Suprapubic skin (tissue), 4 donors: ENCODE results near the gene PTPRN2. TPM values are rescaled to one million over a fixed set of nuclear protein-coding genes. Genes with fewer than 3 reads are reported as not detected.

Source experiments
- DNase-seq, 2 donors: peaks; one replicate each; pipeline ENCODE4 v3.0.0-alpha.2; 2019; ENCODE audit warnings: low spot score in 2 of 2
- H3K27ac ChIP-seq: fragments of 200-600 bp; sonication (generic); one replicate; pipeline ENCODE4 v1.5.1; 2019
- H3K27me3 ChIP-seq: fragments of 200-600 bp; sonication (generic); one replicate; pipeline ENCODE4 v1.5.1; 2019
- H3K36me3 ChIP-seq: fragments of 200-600 bp; sonication (generic); one replicate; pipeline ENCODE4 v1.5.1; 2019
- H3K4me1 ChIP-seq: fragments of 200-600 bp; sonication (generic); one replicate; pipeline ENCODE4 v1.5.1; 2019
- H3K4me3 ChIP-seq: fragments of 200-600 bp; sonication (generic); one replicate; pipeline ENCODE4 v1.5.1; 2019; ENCODE audit warnings: mild to moderate bottlenecking
- H3K9me3 ChIP-seq: fragments of 200-600 bp; sonication (generic); one replicate; pipeline ENCODE4 v1.5.1; 2019
- CTCF ChIP-seq, 2 donors: fragments of 200-600 bp in 1 of 2; fragments of 450-650 bp in 1 of 2; sonication (generic) in 1 of 2; IDR thresholded peaks; one replicate each; pipeline ENCODE4 v1.5.1; 2016 to 2019; ENCODE audit warnings: antibody characterized with exemption in 2 of 2, mild to moderate bottlenecking in 1 of 2, moderate library complexity in 1 of 2
- EP300 ChIP-seq: sonication (generic); formaldehyde crosslinking; IDR thresholded peaks from one replicate; pipeline ENCODE4 v1.6.1; 2017; ENCODE audit warnings: antibody characterized with exemption
- POLR2A ChIP-seq, 2 donors: fragments of 450-650 bp; IDR thresholded peaks; one replicate each; pipeline ENCODE4 v1.6.1; 2017; ENCODE audit warnings: antibody characterized with exemption in 2 of 2, mild to moderate bottlenecking in 2 of 2, moderate library complexity in 2 of 2
- POLR2AphosphoS5 ChIP-seq, 3 donors: sonication (generic); formaldehyde crosslinking; IDR thresholded peaks; one replicate each; pipeline ENCODE4 v1.6.1; 2017; ENCODE audit warnings: antibody characterized with exemption in 3 of 3
- WGBS: methylation state at CpG from one replicate; pipeline ENCODE4 v1.1.5; 2018; 5-methylcytosine and 5-hydroxymethylcytosine counted together
- total RNA-seq, 4 donors: library from RNA; depleted of rRNA; stranded (reverse); fragments of >200 nt; gene quantifications; one replicate each; pipeline ENCODE4 v1.1.0, GENCODE V29; 2016

The PTPRN2 gene
- total RNA-seq, 4 donors from 2014 or later: 0.23 to 1.8 (median 1.3) TPM

- no peaks in the 10 kb centered on the region for H3K27me3 ChIP-seq
- H3K4me1 ChIP-seq: no peaks in the 10 kb centered on the region
- H3K4me3 ChIP-seq: no peak overlapping the region
- DNase-seq: no peak
- no peaks in the 10 kb centered on the region for H3K36me3 ChIP-seq
- H3K27ac ChIP-seq: no peak overlapping the region
- TF ChIP-seq CTCF (IDR thresholded peaks at IDR 0.05) (no peak), EP300 (no peak), POLR2A (IDR thresholded peaks at IDR 0.05) (no peak), POLR2AphosphoS5 (IDR thresholded peaks at IDR 0.05) (no peak)
- 71% methylated on average over 6 of the region's 17 CpGs for WGBS
- no peaks in the 10 kb centered on the region for H3K9me3 ChIP-seq
These were observed 523.6 kb downstream of the PTPRN2 start for GRCh38 chr7:158063850-158064610.

GRCh38 chr7:158062661-158063060 lies 525.0 kb downstream of the PTPRN2 start:
- Histone ChIP-seq H3K27me3 (no peaks in the 10 kb centered on the region), H3K4me3 (no peak overlapping the region), H3K36me3 (no peaks in the 10 kb centered on the region), H3K27ac (no peak overlapping the region), H3K4me1 (no peaks in the 10 kb centered on the region), H3K9me3 (no peaks in the 10 kb centered on the region)
- DNase-seq: no peak
- TF ChIP-seq EP300 (no peak), POLR2A (IDR thresholded peaks at IDR 0.05) (no peak), CTCF (IDR thresholded peaks at IDR 0.05) (no peak), POLR2AphosphoS5 (IDR thresholded peaks at IDR 0.05) (no peak)
- WGBS: 100% methylated on average over 1 of the region's 20 CpGs

- 87% methylated on average over 15 of the region's 24 CpGs for WGBS
- no peak overlapping the region for H3K27ac ChIP-seq
- H3K27me3 ChIP-seq: no peaks in the 10 kb centered on the region
- no peak for TF ChIP-seq POLR2A (IDR thresholded peaks at IDR 0.05)
- no peaks in the 10 kb centered on the region for H3K9me3 ChIP-seq
- H3K4me3 ChIP-seq: no peak overlapping the region
- H3K36me3 ChIP-seq: no peaks in the 10 kb centered on the region
- no peaks in the 10 kb centered on the region for H3K4me1 ChIP-seq
- no peak for DNase-seq
These were observed 525.6 kb downstream of the PTPRN2 start for GRCh38 chr7:158061884-158062656.

GRCh38 chr7:158061026-158061630 lies 526.5 kb downstream of the PTPRN2 start:
- H3K36me3 ChIP-seq: no peaks in the 10 kb centered on the region
- H3K27me3 ChIP-seq: no peaks in the 10 kb centered on the region
- H3K4me1 ChIP-seq: no peaks in the 10 kb centered on the region
- no peak for TF ChIP-seq POLR2AphosphoS5 (IDR thresholded peaks at IDR 0.05)
- no peak for TF ChIP-seq CTCF (IDR thresholded peaks at IDR 0.05)
- H3K4me3 ChIP-seq: no peak overlapping the region
- WGBS: 91% methylated on average over 9 of the region's 28 CpGs
- no peaks in the 10 kb centered on the region for H3K9me3 ChIP-seq
- H3K27ac ChIP-seq: no peak overlapping the region
- DNase-seq: no peak

- Histone ChIP-seq H3K27ac (no peak overlapping the region), H3K9me3 (no peaks in the 10 kb centered on the region), H3K36me3 (no peaks in the 10 kb centered on the region), H3K27me3 (no peaks in the 10 kb centered on the region), H3K4me3 (no peak overlapping the region), H3K4me1 (no peaks in the 10 kb centered on the region)
- TF ChIP-seq POLR2AphosphoS5 (IDR thresholded peaks at IDR 0.05) (no peak), EP300 (no peak)
- 95% methylated on average over 13 of the region's 13 CpGs for WGBS
- no peak for DNase-seq
These were observed 527.4 kb downstream of the PTPRN2 start for GRCh38 chr7:158060216-158060615.

- peak in 1 of 2 donors; percentile 13 for DNase-seq
- 92% methylated on average over 7 of the region's 8 CpGs for WGBS
- no peak for TF ChIP-seq CTCF (IDR thresholded peaks at IDR 0.05)
These were observed 530.2 kb downstream of the PTPRN2 start for GRCh38 chr7:158057446-158057845.

More at GRCh38 chr7:158057446-158057845, 530.2 kb downstream of the PTPRN2 start:
- no peaks in the 10 kb centered on the region for H3K9me3 ChIP-seq
- no peaks in the 10 kb centered on the region for H3K27me3 ChIP-seq
- no peaks in the 10 kb centered on the region for H3K36me3 ChIP-seq
- H3K4me1 ChIP-seq: no peaks in the 10 kb centered on the region
- no peak overlapping the region for H3K27ac ChIP-seq
- no peak overlapping the region for H3K4me3 ChIP-seq
